HG03103 (cell line): ENCODE data around the gene KIAA1328.
A peak's percentile ranks its signal among the peaks of the same experiment; 100 is the strongest.

ENCODE experiments used
- ATAC-seq: cut with Tn5 transposase; IDR thresholded peaks from one replicate; pipeline ENCODE4 v1.9.1; 2021; ENCODE audit warnings: low read depth; ENCODE audit not compliant: unreplicated experiment

KIAA1328 gene

DNA sequence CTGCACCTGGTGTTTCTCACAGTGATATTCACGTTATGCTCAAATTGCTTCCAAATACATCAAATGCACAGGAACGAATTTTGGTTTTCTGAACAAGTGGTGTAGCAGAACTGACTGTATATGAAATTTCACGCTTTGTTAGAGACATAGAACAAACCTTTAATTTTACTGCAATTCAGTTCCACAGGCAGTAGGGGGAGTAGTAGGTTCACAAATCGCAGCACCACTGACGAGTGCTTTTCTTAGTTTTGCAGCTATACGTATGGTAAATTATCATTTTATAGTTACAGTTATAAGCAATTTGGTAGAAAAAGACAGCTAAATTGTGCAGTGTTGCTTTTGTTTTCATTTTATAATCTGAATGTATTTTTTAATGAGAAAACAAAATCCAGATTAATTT, 113.3 kb downstream of the KIAA1328 start:
- peak; percentile 73 for ATAC-seq

DNA sequence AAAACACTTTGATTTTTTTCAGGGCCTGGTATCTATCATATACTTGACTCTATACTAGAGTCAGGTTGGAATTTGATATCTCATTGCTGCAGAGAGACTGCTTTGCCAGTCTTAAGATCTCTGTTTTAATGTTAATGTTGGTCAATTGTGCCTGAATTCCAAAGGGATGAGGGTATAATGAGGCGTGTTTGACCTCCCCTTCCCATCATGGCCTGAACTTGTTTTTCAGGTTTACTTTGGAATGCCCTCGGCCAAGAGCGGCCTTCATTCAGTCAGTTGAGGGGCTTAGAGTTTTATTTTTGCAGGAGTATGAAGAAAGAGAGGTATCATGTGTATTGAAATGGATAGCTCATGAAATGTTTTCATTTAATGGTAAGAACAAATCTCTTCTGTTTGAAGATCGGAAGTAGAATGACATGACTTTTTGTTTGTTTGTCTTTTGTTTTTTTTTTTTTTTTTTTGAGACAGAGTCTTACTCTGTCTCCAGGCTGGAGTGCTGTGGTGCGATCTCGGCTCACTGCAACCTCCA, 119.0 kb downstream of the KIAA1328 start:
- no peak for ATAC-seq

DNA sequence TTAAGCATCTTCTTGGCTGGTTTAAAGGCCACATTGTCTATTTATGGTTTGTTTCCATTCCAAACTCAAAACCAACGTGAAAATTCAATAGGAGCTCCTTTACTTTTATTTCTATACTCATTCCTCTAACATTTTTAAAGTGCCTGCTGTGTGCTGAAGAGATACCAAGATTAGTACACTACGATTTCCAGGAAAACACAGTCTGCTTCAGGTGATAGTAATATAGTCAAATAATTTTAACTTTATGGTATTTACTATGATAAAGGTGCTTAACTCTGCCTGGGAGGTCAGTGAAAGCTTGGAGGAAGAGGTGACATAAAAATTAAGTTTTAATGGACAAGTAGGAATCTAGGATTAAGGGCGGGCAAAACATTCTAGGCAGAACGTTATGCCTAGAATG, 121.4 kb downstream of the KIAA1328 start:
- ATAC-seq, result no peak

DNA sequence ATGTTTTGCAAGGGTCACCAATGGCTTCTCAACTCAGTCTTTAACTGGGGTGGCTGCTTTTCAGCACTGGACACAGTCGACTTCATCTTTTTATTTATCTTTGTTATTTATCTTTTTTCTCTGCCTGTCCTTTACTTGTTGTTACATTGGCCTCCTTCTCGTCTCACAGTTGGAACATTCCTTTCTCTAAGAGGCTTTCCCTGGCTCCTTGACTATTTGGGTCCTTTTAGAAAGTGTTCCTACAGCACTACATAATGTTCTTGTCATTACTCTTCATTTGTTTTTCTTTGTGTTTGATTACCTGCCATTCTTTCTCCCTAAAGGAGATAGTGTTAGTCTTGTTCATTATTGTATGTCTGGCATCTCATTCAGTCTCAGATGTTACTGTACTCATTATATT, 122.0 kb downstream of the KIAA1328 start:
- ATAC-seq, result no peak

DNA sequence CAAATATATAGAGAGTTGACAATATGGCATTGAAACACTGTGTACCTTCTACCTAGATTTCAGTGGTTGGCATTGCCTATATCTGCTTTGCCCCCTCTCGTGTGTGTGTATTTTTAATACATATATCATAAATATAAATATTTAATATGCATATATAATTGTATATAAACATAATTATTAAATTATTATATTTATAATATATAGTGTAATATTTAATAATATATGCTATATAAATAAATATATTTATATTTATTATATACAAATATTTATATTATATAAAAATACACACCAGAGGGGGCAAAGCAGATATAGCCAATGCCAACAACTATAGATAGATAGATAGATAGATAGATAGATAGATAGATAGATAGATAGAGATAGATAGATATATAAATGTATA, 124.1 kb downstream of the KIAA1328 start:
- ATAC-seq, result no peak

DNA sequence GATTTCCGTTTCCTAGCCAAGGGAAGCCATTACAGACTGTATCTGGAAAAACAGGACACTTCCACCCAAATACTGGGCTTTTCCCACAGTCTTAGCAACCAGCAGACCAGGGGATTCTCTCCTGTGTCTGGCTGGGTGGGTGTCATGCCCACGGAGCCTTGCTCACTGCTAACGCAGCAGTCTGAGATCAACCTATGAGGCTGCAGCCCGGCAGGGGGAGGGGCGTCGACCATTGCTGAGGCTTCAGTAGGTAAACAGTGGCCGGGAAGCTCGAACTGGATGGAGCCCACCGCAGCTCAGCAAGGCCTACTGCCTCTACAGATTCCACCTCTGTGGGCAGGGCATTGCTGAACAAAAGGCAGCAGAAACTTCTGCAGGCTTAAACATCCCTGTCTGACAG, 131.1 kb downstream of the KIAA1328 start:
- no peak for ATAC-seq

DNA sequence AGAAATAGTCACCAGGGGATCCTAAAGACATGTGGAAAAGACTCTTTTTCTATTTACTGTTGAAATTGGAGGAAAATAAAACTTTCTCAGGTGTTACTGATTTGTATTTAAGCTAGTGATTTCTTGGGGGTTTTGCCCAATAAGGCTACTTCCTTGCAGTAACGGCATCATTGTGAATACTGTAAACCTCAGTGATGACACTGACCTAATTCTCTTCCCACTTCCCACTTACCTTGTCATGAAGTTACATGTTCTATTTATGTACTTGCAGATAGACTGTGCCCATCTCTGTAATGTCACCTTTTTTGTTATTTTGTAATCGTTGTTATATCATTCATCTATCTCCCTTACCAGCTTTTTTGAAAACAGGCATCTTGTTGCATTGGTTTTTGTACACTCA, 134.5 kb downstream of the KIAA1328 start:
- no peak for ATAC-seq

DNA sequence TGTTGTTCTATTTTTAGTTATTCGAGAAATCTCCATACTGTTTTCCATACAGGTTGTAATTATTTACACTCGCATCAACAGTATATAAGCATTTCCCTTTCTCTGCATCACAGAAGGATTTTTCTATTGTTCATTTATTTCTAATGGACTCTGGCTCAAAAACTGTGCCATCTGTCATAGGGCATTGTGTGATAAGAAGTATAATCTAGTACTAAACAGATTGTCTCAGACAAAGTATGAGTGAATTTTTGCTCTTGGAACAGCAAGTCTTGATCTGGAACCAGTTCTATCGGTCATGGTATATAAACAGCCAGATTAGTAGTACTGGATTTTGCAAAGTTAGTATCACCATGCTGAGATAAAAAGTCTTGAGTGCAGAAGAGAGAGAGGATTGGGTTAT, 145.8 kb downstream of the KIAA1328 start:
- no peak for ATAC-seq

DNA sequence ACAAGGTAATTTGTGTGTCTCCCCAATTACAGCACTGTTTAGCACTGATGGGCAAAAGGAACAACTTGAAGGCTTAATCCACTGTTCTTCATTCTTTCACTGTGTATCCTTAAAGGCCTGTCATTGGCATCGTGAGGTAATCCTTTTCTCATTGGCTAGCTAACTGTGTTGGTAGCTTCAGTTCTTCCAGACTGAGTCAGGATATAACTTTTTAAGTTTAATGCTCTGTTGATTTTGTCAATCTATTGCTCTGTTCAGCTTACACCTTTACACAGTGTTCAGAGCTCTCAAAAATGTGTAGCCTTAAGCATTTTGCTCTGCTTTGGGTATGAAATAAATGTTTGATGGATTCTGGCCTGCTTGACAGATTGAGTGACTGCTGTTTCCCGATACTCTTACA, 148.2 kb downstream of the KIAA1328 start:
- no peak for ATAC-seq

DNA sequence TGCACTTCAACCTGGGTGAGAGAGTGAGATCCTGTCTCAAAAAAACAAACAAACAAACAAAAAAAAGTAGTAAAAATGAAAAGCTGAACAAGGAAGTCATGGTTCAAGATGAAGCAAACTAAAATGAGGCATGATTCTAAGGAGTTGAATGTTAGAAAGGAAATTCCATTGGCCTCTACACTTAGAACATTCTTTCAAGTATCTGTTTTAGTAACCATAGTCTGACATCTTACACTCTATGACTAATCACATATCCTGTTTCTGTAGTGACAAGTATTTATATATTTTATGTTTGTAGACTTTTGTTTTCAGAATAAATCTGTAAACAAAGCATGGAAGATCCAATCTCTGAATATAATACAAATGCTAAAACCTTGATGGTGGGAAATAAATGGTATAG, 164.1 kb downstream of the KIAA1328 start:
- peak; percentile 75 for ATAC-seq

DNA sequence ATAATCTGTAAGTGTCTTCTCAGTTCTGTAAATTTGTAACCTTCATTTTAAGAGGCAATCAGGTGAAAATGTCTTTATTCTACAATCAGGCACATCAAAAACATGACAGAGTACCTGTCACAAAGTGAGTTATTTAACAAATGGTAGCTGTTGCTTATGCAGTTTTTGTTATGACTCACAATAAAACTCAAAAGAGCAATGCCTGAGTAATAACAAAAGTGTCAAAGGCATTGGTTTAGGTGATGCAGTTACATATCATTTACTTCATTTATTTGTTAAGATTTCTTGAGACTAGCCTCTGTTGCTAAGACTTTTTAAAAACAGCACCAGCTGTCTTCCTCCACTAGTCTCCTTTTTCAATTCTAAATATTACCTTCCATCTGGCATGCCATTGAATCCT, 177.8 kb downstream of the KIAA1328 start:
- peak; percentile 61 for ATAC-seq

DNA sequence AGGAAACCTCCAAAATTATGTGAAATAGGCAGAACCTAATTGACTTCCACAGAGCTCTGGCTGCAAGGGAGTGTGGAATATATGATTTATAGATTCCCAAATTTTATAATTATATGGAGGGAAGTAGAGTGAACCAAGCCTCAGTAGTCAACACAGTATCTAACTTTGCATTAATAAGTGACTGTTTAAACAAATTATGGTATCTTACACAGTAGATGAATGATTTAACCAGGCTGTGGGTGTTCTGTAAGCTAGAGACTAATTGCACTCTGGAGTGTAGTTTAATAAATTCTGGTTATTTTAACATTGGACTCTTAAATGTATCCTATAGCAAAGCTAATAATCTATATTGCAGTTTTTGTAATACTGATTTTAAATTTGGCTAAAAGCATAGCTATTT, 183.5 kb downstream of the KIAA1328 start:
- ATAC-seq, result no peak

DNA sequence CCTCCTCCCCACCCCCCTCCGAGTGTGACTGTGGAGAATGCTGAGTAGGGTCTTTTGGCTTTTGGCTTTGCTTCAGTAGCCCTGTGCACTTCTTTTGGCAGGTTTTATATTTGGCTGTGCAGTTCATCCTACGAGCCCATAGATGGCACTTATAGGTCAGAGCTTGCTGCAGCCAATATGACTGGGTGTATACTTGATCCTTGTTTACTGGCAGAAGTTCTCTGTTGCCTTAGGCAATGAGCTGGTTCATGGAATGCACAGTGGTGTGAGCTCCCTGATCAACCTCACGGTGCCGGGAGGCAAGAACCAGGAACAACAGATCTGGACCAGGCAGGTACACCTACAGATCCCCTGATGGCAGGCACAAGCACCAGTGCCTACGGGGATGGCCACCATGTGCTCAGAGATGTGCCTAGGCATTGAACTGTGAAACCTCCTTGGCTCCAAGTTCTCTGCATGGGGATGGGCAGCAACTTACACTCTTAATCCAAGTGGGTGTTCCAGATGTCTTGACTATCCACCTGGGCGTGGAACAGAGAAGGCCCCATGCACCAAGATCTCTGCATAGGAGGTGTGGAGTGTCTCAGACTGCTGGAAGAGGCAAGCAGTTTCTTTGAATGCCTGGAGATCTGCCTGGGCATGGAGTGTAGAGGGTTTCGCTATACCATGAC, 190.4 kb downstream of the KIAA1328 start:
- no peak for ATAC-seq

DNA sequence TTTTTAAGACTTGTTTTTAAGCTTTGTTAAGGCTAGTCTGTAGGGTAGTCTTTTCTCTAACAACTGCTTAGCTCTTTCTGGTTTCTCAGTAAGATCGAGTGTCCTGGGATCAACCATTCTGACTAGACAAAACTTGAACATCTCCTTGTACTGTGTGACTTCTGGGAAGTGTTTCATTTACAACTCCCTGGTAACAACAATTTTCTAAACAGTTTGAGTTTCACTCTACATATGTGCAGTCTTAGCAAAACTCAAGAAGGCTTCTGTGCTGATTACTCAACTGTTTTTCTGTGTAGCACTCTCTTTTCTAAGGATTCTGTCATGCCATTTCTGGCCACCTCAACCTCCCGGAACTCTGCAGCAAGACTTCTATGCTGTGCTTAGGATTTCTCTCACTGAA, 204.5 kb downstream of the KIAA1328 start:
- ATAC-seq, result no peak

DNA sequence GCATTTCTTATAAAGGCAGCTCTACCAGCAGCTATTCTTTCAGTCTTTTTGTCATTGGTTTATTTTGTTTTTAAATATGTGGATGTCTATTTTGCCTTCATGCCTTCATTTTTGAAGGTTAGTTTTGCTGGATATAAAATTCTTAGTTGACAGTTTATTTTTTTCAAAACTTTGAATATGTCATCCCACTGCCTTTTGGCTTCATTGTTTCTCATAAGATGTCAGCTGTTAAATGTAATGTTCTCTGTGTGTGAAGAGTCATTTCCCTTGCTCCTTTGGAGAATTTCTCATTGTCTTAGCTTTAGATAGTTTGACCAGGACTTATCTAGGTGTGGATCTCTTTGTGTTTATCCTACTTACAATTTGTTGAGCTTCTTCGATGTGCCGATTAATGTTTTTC, 213.5 kb downstream of the KIAA1328 start:
- no peak for ATAC-seq

DNA sequence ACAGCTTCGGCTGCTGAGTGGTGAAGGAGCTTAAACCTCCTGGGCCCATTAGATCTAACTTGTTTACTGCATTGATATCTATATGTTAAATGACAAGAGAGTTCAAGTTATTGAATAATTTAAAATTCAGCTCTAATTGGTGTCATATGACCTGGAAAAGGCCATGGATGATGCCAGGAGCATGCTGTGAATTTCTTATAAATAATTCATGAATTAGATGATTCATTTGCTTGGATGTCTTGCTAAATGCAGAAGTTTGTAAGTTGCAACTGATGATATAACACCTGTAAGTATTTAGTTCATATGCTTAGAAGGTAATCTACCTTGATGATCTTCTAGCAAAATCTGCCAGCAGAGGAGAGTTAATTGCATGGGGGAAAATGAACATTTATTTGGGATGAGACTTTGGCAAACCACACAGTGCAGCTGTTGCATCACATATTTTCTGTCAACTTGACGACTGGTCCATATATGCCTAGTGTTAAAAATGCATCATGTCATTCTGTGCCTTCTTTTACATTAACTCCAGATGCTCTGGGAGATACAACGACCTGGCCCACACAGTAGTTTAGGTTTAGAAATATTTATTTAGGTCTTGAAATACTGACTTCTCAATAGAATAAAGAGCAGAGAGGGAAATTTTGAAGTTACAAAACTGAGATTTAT, 226.3 kb downstream of the KIAA1328 start:
- ATAC-seq, result no peak

DNA sequence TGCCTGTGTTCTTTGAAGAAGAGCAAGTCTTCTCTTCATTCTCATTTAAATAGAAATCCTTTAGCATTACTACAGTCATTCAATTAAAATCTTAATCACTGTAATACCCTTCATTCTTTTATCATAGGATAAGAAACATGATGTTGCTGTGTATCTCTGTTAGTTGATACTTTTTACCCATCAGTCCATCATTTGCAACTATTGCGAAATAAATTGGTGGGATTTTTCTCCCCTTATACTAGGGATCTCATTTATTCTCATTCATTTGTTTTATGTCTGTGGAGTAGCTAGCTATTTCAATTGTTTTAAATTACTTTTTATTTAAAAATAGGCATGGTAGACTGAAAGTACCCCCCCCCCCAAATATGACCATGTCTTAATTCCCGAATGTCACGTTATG, 235.3 kb downstream of the KIAA1328 start:
- no peak for ATAC-seq

DNA sequence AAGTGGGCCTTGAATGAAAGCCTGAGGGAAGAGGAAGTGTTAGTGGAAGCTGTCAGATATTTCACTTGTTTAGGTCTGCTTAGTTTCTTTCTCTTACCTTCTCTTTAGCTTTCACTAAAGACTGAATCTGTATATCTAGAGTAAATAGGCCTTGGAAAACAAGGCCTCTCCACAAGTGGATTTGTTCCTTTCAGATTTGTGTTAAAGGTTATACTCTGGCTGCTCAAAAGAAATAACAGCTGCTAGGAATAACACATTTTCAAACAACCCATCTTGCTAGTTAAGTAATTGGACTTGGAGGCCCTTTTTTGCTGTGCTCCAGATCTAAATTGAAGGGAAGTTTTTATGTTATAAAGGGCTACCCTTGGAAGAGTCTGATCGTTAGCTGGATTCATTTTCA, 236.3 kb downstream of the KIAA1328 start:
- no peak for ATAC-seq

DNA sequence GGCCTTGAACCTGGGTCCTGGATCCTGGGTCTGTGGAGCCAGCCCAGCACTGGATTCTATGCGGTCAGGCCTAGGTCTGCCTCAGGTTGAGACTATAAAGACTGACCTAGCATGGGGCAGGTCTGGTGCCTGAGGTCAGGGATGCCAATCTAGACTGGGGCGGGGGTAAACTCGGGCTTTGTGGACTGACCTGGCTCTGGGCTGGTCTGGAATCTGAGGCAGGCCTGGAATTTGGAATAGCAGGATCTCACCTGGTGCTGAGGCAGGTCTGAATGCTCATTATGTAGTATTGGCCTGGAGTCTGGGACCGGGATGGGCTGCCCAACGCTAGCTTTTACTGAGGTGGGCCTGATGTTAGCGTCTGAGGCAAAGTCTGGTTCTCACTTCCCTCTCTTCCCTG, 256.0 kb downstream of the KIAA1328 start:
- ATAC-seq, result no peak

DNA sequence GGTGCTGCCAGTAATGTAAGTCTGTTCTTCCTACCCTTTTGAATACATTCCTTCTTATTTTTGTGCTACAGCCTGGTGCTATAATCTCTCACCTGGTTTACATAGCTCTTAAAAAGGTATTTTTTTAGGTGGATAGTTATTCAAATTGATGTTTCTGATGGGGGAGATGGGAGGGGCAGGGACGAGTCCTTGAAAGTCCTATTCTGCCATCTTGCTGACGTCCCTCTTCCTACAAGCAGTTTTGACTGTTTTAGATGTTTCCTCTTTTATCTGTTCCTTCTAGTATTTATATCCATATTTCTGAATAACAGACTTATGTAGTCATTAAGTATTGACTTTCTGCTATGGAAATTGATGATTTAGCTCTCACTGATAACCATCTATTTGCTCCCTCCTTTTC, 256.4 kb downstream of the KIAA1328 start:
- ATAC-seq, result no peak

DNA sequence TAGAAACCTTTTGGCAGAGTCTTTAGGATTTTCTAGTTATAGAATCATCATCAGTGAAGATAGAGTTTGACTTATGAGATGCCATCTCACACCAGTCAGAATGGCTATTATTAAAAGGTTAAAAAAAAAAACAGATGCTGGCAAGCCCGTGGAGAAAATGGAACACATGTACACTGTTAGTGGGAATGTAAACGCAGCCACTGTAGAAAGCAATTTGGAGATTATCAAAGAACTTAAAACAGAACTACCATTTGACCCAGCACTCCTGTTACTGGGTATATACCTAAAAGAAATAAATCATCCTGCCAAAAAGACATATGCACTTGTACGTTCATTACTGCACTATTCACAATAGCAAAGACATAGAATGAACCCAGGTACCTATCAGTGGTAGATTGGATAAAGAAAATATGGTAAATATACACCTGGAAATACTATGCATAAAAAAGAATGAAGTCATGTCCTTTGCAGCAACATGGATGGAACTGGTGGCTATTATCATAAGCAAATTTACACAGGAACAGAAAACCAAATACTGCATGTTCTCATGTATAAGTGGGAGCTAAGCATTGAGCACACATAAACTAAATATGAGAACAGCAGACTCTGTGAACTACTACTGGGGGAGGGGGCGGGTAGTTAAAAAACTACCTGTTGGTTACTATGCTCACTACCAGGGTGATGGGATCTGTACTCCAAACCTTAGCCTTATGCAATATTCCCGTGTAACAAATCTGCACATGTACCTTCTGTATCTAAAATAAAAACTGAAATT, 279.0 kb downstream of the KIAA1328 start:
- no peak for ATAC-seq

DNA sequence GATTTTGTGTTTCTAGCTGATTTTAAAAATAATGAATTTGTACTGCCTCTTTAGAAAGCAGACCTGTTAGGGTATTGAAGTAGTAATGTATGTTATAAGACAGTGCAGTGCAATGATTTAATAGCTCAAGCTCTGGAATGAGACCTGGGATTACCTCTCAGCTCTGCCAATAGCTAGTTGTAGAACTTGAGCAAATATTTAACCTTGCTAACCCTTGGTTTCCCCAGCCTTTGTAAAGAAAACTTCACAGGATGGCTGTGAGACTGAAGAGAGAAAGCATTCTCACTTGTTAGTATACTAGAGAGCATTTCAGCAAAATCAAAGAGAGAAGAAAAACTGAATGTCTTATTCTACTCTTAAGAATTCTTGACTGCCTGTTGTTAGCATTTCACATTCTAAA, 293.9 kb downstream of the KIAA1328 start:
- ATAC-seq, result no peak
